Measurements from ENCODE around the gene RBM27.
"Not testable (repeated sequence)": the region's sequence is repeated elsewhere in the genome, so short reads cannot be mapped to it uniquely, and the experiment has no call there.

The RBM27 gene, protein sequence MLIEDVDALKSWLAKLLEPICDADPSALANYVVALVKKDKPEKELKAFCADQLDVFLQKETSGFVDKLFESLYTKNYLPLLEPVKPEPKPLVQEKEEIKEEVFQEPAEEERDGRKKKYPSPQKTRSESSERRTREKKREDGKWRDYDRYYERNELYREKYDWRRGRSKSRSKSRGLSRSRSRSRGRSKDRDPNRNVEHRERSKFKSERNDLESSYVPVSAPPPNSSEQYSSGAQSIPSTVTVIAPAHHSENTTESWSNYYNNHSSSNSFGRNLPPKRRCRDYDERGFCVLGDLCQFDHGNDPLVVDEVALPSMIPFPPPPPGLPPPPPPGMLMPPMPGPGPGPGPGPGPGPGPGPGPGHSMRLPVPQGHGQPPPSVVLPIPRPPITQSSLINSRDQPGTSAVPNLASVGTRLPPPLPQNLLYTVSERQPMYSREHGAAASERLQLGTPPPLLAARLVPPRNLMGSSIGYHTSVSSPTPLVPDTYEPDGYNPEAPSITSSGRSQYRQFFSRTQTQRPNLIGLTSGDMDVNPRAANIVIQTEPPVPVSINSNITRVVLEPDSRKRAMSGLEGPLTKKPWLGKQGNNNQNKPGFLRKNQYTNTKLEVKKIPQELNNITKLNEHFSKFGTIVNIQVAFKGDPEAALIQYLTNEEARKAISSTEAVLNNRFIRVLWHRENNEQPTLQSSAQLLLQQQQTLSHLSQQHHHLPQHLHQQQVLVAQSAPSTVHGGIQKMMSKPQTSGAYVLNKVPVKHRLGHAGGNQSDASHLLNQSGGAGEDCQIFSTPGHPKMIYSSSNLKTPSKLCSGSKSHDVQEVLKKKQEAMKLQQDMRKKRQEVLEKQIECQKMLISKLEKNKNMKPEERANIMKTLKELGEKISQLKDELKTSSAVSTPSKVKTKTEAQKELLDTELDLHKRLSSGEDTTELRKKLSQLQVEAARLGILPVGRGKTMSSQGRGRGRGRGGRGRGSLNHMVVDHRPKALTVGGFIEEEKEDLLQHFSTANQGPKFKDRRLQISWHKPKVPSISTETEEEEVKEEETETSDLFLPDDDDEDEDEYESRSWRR

DNA sequence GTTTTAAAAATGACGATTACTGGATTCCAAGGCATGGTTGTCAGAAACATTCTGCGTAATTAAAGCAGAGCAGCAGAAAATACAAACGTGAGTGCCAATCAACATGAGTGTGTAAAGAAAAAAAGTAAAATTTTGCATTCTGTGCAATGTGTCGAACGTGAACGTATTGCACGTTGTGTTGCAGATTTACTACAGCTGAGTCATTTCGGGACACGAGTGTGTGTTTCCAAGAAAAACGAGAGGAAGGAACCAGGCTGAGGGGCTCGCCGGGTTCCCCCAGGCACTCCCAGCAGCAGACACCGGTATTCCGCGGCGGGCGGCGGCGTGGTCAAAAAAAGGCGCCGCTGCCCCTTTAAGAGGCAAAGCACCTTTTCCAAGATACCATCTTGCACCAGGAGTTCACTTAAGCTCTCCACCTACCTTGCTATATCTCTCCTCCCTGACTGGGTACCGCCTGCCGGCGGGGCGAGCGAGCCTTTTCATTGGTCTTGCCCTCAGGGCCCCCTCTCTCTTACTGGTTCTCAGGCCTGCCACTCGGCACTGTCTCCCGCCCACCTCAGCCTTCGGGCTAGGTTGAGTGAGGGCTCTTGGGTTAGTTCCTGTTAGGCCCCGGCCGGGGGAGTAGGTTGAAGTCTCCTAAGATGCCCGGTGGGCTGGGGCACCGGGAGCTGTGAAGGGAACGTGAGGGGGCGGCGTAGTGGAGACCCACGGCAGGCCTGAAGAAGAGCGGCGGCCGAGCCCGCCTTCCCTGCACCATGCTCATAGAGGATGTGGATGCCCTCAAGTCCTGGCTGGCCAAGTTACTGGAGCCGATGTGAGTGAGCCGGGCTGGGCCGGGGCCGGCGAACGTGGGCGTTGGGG lies at the start of gene RBM27:
Gene RBM27 (plus strand): TSS at position 595 of the 861 bp plus-strand sequence. CDS start 161 bp downstream, at position 756.
- H3K4me1 ChIP-seq (ENCODE audit: control insufficient read depth in 2 of 2, insufficient read depth in 2 of 2, low read length in 2 of 2): peaks cover 5 to 8% of the 10 kb centered on the region in 2 donors
- peak within 1 kb of the TSS; percentile 77 to 86 for H3K9ac ChIP-seq (ENCODE audit: low read depth in 1 of 2, low read length in 2 of 2)
- peak within 1 kb of the TSS; percentile 90 for H3K4me3 ChIP-seq (ENCODE audit: low read length in 2 of 2)

DNA sequence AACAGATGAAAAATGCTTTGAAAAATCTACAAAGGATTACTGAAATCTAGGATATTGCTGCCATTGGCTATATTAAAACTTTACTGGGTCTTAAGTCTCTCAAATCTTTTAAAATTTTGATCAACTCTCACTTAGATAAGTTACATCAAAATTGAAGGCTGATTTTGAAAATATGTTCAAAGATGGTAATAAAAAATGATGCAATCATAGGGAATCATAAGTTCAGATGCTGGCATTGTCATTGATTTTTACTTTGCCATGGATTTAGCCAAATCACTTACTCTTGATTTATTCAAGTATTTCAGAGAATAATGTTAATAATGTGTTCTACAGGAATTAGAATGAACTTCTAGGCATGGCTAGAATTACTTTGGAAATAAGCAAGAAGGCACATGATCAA lies 45.1 kb upstream of the RBM27 start:
- Histone ChIP-seq H3K27ac (ENCODE audit: low read depth in 2 of 2, low read length in 2 of 2) (no peak overlapping the region), H3K9ac (ENCODE audit: low read depth in 1 of 2, low read length in 2 of 2) (no peak overlapping the region), H3K4me3 (ENCODE audit: low read length in 2 of 2) (no peak overlapping the region), H3K4me1 (ENCODE audit: control insufficient read depth in 2 of 2, insufficient read depth in 2 of 2, low read length in 2 of 2) (no peaks in the 10 kb centered on the region), H3K36me3 (ENCODE audit: control insufficient read depth in 2 of 2, insufficient read depth in 2 of 2, low read length in 2 of 2) (peaks cover 50 to 58% of the 10 kb centered on the region in 2 donors), H3K27me3 (ENCODE audit: control insufficient read depth in 2 of 2, insufficient read depth in 2 of 2, low read length in 2 of 2) (no peaks in the 10 kb centered on the region), H3K9me3 (ENCODE audit: control insufficient read depth in 2 of 2, low read length in 2 of 2) (no peaks in the 10 kb centered on the region)

More for the DNA sequence above, at the start of gene RBM27:
- peak within 1 kb of the TSS; percentile 64 to 82 for H3K27ac ChIP-seq (ENCODE audit: low read depth in 2 of 2, low read length in 2 of 2)
- H3K9me3 ChIP-seq (ENCODE audit: control insufficient read depth in 2 of 2, low read length in 2 of 2): no peaks in the 10 kb centered on the region
- H3K27me3 ChIP-seq (ENCODE audit: control insufficient read depth in 2 of 2, insufficient read depth in 2 of 2, low read length in 2 of 2): no peaks in the 10 kb centered on the region
- no peaks in the 10 kb centered on the region for H3K36me3 ChIP-seq (ENCODE audit: control insufficient read depth in 2 of 2, insufficient read depth in 2 of 2, low read length in 2 of 2)

DNA sequence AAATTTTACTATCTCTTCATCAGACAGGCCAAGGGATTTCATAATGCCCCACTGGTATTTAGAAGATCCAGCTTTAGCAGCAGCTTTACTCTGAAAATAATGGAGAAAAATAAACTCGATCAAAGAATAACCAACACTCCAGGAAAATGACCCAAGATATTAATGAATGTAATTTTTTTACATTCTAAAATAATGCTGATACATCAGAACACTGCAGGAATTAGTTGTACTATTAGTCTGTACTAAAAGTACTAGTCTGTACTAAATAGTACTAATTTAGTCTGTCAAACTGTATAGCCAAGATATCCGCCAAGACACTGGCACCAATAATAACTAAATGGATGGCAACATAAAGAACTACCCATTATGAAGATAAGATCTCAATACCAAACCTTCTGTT lies 39.0 kb upstream of the RBM27 start:
- H3K9ac ChIP-seq (ENCODE audit: low read depth in 1 of 2, low read length in 2 of 2): no peak overlapping the region
- H3K9me3 ChIP-seq (ENCODE audit: control insufficient read depth in 2 of 2, low read length in 2 of 2): no peaks in the 10 kb centered on the region
- no peaks in the 10 kb centered on the region for H3K27me3 ChIP-seq (ENCODE audit: control insufficient read depth in 2 of 2, insufficient read depth in 2 of 2, low read length in 2 of 2)
- no peak overlapping the region for H3K27ac ChIP-seq (ENCODE audit: low read depth in 2 of 2, low read length in 2 of 2)
- no peaks in the 10 kb centered on the region for H3K4me1 ChIP-seq (ENCODE audit: control insufficient read depth in 2 of 2, insufficient read depth in 2 of 2, low read length in 2 of 2)
- peaks cover 43 to 59% of the 10 kb centered on the region in 2 donors for H3K36me3 ChIP-seq (ENCODE audit: control insufficient read depth in 2 of 2, insufficient read depth in 2 of 2, low read length in 2 of 2)
- no peak overlapping the region for H3K4me3 ChIP-seq (ENCODE audit: low read length in 2 of 2)

DNA sequence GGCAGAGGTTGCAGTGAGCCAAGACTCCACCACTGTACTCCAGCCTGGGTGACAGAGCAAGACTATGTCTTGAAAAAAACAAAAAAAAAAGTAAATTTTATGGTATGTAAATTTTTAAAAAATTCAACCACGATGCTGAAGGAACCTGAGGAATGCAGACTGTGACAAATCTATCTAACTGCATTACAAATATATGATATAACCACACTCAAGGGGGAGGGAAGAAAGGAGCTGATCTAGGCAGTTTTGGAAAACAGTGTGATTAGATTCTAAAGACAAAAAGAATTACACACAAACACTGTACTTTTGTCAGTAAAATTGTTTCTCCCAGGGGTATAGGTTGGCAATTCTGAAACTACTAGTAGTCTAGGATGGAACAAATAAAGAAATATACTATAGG lies 37.9 kb upstream of the RBM27 start:
- Histone ChIP-seq H3K27me3 (ENCODE audit: control insufficient read depth in 2 of 2, insufficient read depth in 2 of 2, low read length in 2 of 2) (no peaks in the 10 kb centered on the region), H3K36me3 (ENCODE audit: control insufficient read depth in 2 of 2, insufficient read depth in 2 of 2, low read length in 2 of 2) (peaks cover 41 to 58% of the 10 kb centered on the region in 2 donors), H3K4me3 (ENCODE audit: low read length in 2 of 2) (no peak overlapping the region), H3K27ac (ENCODE audit: low read depth in 2 of 2, low read length in 2 of 2) (no peak overlapping the region), H3K4me1 (ENCODE audit: control insufficient read depth in 2 of 2, insufficient read depth in 2 of 2, low read length in 2 of 2) (no peaks in the 10 kb centered on the region), H3K9me3 (ENCODE audit: control insufficient read depth in 2 of 2, low read length in 2 of 2) (no peaks in the 10 kb centered on the region), H3K9ac (ENCODE audit: low read depth in 1 of 2, low read length in 2 of 2) (no peak overlapping the region)

DNA sequence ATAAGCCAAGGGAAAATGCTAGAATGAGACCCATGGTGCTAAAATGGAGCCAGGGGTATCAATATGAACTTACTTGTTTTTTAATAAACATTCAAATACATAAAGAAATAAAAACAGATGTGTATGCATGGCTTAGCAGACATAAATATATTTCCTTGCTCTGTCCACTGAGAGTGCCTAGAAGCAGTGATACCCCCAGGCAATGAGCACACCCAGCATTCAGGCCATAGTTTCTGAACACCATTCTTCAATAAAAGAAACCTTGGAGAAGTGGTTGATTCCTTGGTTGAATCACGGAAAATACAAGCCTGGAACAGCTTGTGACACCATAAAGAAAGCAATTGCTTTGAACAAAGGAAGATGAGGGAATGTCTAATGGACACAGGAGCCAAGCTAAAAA lies 37.5 kb upstream of the RBM27 start:
- Histone ChIP-seq H3K27me3 (ENCODE audit: control insufficient read depth in 2 of 2, insufficient read depth in 2 of 2, low read length in 2 of 2) (no peaks in the 10 kb centered on the region), H3K9ac (ENCODE audit: low read depth in 1 of 2, low read length in 2 of 2) (no peak overlapping the region), H3K27ac (ENCODE audit: low read depth in 2 of 2, low read length in 2 of 2) (no peak overlapping the region), H3K9me3 (ENCODE audit: control insufficient read depth in 2 of 2, low read length in 2 of 2) (no peaks in the 10 kb centered on the region), H3K36me3 (ENCODE audit: control insufficient read depth in 2 of 2, insufficient read depth in 2 of 2, low read length in 2 of 2) (peaks cover 36 to 58% of the 10 kb centered on the region in 2 donors), H3K4me1 (ENCODE audit: control insufficient read depth in 2 of 2, insufficient read depth in 2 of 2, low read length in 2 of 2) (no peaks in the 10 kb centered on the region), H3K4me3 (ENCODE audit: low read length in 2 of 2) (no peak overlapping the region)

DNA sequence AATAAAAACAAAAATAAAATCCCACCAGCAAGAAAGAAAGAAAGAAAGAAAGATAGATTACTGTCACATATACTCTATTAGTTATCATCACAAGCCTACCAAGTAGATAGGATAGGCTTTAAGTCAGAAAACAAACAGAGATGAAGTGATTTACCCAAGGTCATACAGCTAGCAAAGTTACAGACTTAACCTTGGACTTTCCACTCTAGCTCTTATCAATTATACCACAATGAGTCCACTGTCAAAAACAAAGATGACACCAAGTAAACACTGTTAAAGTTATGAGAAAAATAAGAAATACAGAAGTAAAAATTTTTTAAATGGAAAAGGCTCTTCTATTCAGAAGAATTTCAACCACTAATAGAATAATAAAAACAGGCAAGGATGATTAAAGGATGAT lies 34.3 kb upstream of the RBM27 start:
- Histone ChIP-seq H3K9ac (ENCODE audit: low read depth in 1 of 2, low read length in 2 of 2) (no peak overlapping the region), H3K4me3 (ENCODE audit: low read length in 2 of 2) (no peak overlapping the region), H3K9me3 (ENCODE audit: control insufficient read depth in 2 of 2, low read length in 2 of 2) (no peaks in the 10 kb centered on the region), H3K27me3 (ENCODE audit: control insufficient read depth in 2 of 2, insufficient read depth in 2 of 2, low read length in 2 of 2) (no peaks in the 10 kb centered on the region), H3K4me1 (ENCODE audit: control insufficient read depth in 2 of 2, insufficient read depth in 2 of 2, low read length in 2 of 2) (no peaks in the 10 kb centered on the region), H3K27ac (ENCODE audit: low read depth in 2 of 2, low read length in 2 of 2) (no peak overlapping the region), H3K36me3 (ENCODE audit: control insufficient read depth in 2 of 2, insufficient read depth in 2 of 2, low read length in 2 of 2) (peaks cover 23 to 32% of the 10 kb centered on the region in 2 donors)

DNA sequence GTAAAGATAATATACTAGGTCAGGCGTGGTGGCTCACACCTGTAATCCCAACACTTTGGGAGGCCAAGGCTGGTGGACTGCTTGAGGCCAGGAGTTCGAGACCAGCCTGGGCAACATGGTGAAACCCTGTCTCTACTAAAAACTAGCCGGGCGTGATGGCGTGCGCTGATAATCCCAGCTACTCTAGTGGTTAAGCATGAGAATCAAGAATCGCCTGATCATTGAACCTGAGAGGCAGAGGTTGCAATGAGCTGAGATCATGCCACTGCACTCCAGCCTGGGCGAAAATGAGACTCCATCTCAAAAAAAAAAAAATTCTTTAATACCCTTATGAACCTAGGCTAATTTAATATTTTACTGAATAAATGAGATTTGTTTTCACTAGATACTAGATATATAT lies 30.4 kb upstream of the RBM27 start:
- H3K27me3 ChIP-seq (ENCODE audit: control insufficient read depth in 2 of 2, insufficient read depth in 2 of 2, low read length in 2 of 2); H3K9ac ChIP-seq (ENCODE audit: low read depth in 1 of 2, low read length in 2 of 2); H3K4me1 ChIP-seq (ENCODE audit: control insufficient read depth in 2 of 2, insufficient read depth in 2 of 2, low read length in 2 of 2); H3K27ac ChIP-seq (ENCODE audit: low read depth in 2 of 2, low read length in 2 of 2); H3K9me3 ChIP-seq (ENCODE audit: control insufficient read depth in 2 of 2, low read length in 2 of 2); H3K4me3 ChIP-seq (ENCODE audit: low read length in 2 of 2): not testable (repeated sequence)
- peaks cover 8 to 14% of the 10 kb centered on the region in 2 donors for H3K36me3 ChIP-seq (ENCODE audit: control insufficient read depth in 2 of 2, insufficient read depth in 2 of 2, low read length in 2 of 2)

DNA sequence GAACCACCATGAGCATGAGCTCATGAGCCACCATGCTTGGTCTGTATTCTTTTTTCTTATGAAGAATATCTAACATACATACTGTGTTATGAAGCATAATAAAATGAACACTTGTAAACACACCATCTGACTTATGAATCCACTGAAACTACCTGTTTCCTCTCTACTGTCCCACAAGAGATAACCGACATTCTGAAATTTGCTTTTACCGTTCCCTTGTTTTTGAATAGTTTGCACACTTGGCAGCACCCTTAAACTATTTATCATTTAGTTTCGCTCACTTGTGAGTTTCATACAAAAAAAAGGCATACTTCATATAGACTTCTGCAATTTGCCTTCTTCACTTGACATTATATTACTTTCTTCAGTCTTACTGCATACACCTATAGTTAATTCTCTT lies 29.8 kb upstream of the RBM27 start:
- Histone ChIP-seq H3K4me3 (ENCODE audit: low read length in 2 of 2) (no peak overlapping the region), H3K4me1 (ENCODE audit: control insufficient read depth in 2 of 2, insufficient read depth in 2 of 2, low read length in 2 of 2) (no peaks in the 10 kb centered on the region), H3K9me3 (ENCODE audit: control insufficient read depth in 2 of 2, low read length in 2 of 2) (no peaks in the 10 kb centered on the region), H3K36me3 (ENCODE audit: control insufficient read depth in 2 of 2, insufficient read depth in 2 of 2, low read length in 2 of 2) (peaks cover 5 to 11% of the 10 kb centered on the region in 2 donors), H3K27ac (ENCODE audit: low read depth in 2 of 2, low read length in 2 of 2) (no peak overlapping the region), H3K9ac (ENCODE audit: low read depth in 1 of 2, low read length in 2 of 2) (no peak overlapping the region), H3K27me3 (ENCODE audit: control insufficient read depth in 2 of 2, insufficient read depth in 2 of 2, low read length in 2 of 2) (no peaks in the 10 kb centered on the region)

DNA sequence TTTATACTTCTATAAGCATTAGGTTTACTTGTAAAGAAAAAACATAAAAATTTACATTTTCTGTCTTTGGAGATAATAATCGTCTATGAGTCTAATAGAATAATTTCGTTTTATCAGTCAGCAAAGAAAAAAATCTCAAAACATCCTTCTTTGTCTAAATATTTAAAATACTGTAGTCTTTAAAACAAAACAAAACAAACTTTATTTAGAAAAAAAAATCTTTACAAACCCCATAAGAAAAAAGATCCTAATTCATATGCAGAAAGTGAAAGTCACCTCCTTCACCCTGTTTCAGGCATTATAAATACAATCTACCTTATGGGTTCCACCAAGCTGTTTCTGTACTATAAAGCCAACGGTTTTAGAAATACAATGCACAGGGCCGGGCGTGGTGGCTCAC lies 26.6 kb upstream of the RBM27 start:
- no peaks in the 10 kb centered on the region for H3K36me3 ChIP-seq (ENCODE audit: control insufficient read depth in 2 of 2, insufficient read depth in 2 of 2, low read length in 2 of 2)

More for the DNA sequence above, 26.6 kb upstream of the RBM27 start:
- Histone ChIP-seq H3K9me3 (ENCODE audit: control insufficient read depth in 2 of 2, low read length in 2 of 2) (no peaks in the 10 kb centered on the region), H3K4me3 (ENCODE audit: low read length in 2 of 2) (no peak overlapping the region), H3K27ac (ENCODE audit: low read depth in 2 of 2, low read length in 2 of 2) (no peak overlapping the region), H3K9ac (ENCODE audit: low read depth in 1 of 2, low read length in 2 of 2) (no peak overlapping the region), H3K4me1 (ENCODE audit: control insufficient read depth in 2 of 2, insufficient read depth in 2 of 2, low read length in 2 of 2) (peaks cover 7 to 8% of the 10 kb centered on the region in 2 donors), H3K27me3 (ENCODE audit: control insufficient read depth in 2 of 2, insufficient read depth in 2 of 2, low read length in 2 of 2) (no peaks in the 10 kb centered on the region)
